Transverse colon (tissue), 3 donors: Measurements from ENCODE around the gene FAM131B.

Experiments used
- CTCF ChIP-seq, 5 experiments: fragments of 200-600 bp in 3 of 5; fragments of 450-650 bp in 2 of 5; sonication (generic) in 3 of 5; IDR thresholded peaks; 1 replicate in 2 of 5; 2 replicates in 3 of 5; pipeline ENCODE4 v1.5.1; 2016 to 2017; ENCODE audit warnings: antibody characterized with exemption in 5 of 5, inconsistent platforms in 3 of 5, mild to moderate bottlenecking in 2 of 5, moderate library complexity in 1 of 5
- EP300 ChIP-seq: sonication (generic); formaldehyde crosslinking; IDR thresholded peaks from one replicate; pipeline ENCODE4 v1.6.1; 2017; ENCODE audit warnings: antibody characterized with exemption, low read depth

DNA sequence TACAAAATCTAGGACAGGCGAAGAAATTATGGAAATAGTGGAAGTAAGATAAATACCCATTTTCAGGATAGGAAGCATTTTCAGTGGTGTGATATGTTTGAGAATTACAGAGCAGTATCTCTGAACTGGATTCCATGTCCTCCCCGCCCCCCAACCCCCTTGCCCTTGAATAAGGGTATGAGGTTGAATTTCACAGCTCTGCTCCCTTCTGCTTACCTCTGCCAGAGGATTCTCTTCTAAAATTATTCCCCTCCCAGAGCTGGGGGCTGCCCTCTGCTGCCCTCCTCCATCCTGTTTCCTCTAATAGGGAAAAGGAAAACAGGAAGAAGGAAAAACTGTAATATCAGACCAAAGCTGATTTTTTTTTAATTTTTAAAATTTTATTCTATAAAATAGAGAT, 53.9 kb downstream of the FAM131B start:
- TF ChIP-seq CTCF (IDR thresholded peaks at IDR 0.05): no peak
- TF ChIP-seq EP300: no peak
